H1 (cell line): ENCODE measurements around the gene TDRD1. TPM values are rescaled to one million over a fixed set of nuclear protein-coding genes. Genes with fewer than 3 reads are reported as not detected.

Experiments
- CTCF ChIA-PET: fragments of 300-600 bp; sonication (Branson Sonifier 250); formaldehyde crosslinking; loops from one replicate; lab custom pipeline; 2021; ENCODE audit not compliant: partially characterized antibody; lab: Charles Lee
- POLR2A ChIA-PET: fragments of 300-600 bp; sonication (Branson Sonifier 250); formaldehyde crosslinking; loops from one replicate; lab custom pipeline; 2021; ENCODE audit warnings: inconsistent platforms; ENCODE audit not compliant: partially characterized antibody; lab: Charles Lee
- DNase-seq, 2 experiments: peaks; one replicate each; pipeline versions ENCODE4 v3.0.0 to v3.0.0-alpha.2; 2010 to 2022; ENCODE audit warnings: low spot score in 2 of 2, low read depth in 1 of 2, mixed read lengths in 1 of 2
- FAIRE-seq: peaks from 2 replicates; lab custom pipeline; 2011; peaks lifted over from hg19 to GRCh38; lab: Jason Lieb, UNC
- H2AFZ ChIP-seq: 2 replicates; pipeline ENCODE4 v1.8.1; 2012; ENCODE audit warnings: low read length, inconsistent platforms
- H2AK5ac ChIP-seq: 2 replicates; pipeline ENCODE4 v1.6.1; 2013; ENCODE audit warnings: low read depth, low read length
- H2BK120ac ChIP-seq: replicated peaks from 2 replicates; pipeline ENCODE3; 2013; ENCODE audit warnings: low read depth, low read length, inconsistent platforms
- H2BK12ac ChIP-seq: 2 replicates; pipeline ENCODE4 v1.6.1; 2013; ENCODE audit warnings: low read depth, low read length
- H2BK15ac ChIP-seq: 2 replicates; pipeline ENCODE4 v1.6.1; 2013; ENCODE audit warnings: low read length
- H2BK20ac ChIP-seq: 2 replicates; pipeline ENCODE4 v1.6.1; 2013; ENCODE audit warnings: low read length
- H2BK5ac ChIP-seq: 2 replicates; pipeline ENCODE4 v1.6.1; 2013; ENCODE audit warnings: low read depth, low read length
- H3K14ac ChIP-seq: 2 replicates; pipeline ENCODE4 v1.6.1; 2013; ENCODE audit warnings: inconsistent platforms; ENCODE audit not compliant: insufficient read length
- H3K18ac ChIP-seq: 2 replicates; pipeline ENCODE4 v1.6.1; 2013; ENCODE audit warnings: low read length; ENCODE audit errors: extremely low read depth
- H3K23ac ChIP-seq: 2 replicates; pipeline ENCODE4 v1.6.1; 2013; ENCODE audit warnings: inconsistent platforms; ENCODE audit not compliant: insufficient read length
- H3K23me2 ChIP-seq: 2 replicates; pipeline ENCODE4 v1.6.1; 2013; ENCODE audit warnings: low read depth, low read length
- H3K27ac ChIP-seq: 2 replicates; pipeline ENCODE4 v1.6.1; 2011; ENCODE audit warnings: low read depth, low read length, inconsistent platforms
- H3K27me3 ChIP-seq, 4 experiments: replicated peaks in 1 of 4; 1 replicate in 1 of 4; 2 replicates in 3 of 4; pipeline versions ENCODE4 v1.6.1 to v1.8.1; 2011 to 2013; ENCODE audit warnings: low read length in 3 of 4, mild to moderate bottlenecking in 3 of 4, inconsistent platforms in 2 of 4, mixed read lengths in 2 of 4, moderate library complexity in 1 of 4; ENCODE audit not compliant: control insufficient read depth in 3 of 4, insufficient read depth in 3 of 4; ENCODE audit errors: extremely low read depth in 1 of 4
- H3K36me3 ChIP-seq, 4 experiments: 2 replicates each; pipeline versions ENCODE4 v1.6.1 to v1.8.1; 2011 to 2013; ENCODE audit warnings: mild to moderate bottlenecking in 4 of 4, low read length in 3 of 4, moderate library complexity in 2 of 4, control low read depth in 1 of 4, inconsistent platforms in 1 of 4; ENCODE audit not compliant: insufficient read depth in 4 of 4, control insufficient read depth in 2 of 4
- H3K4ac ChIP-seq: replicated peaks from 2 replicates; pipeline ENCODE3; 2013; ENCODE audit warnings: low read length, low read depth, mixed read lengths, inconsistent platforms; ENCODE audit not compliant: insufficient read length
- H3K4me1 ChIP-seq, 4 experiments: replicated peaks in 1 of 4; 1 replicate in 1 of 4; 2 replicates in 3 of 4; pipeline versions ENCODE4 v1.6.1 to v1.8.1; 2011 to 2013; ENCODE audit warnings: low read length in 3 of 4, inconsistent platforms in 2 of 4, mixed read lengths in 1 of 4; ENCODE audit not compliant: insufficient read depth in 4 of 4, control insufficient read depth in 3 of 4
- H3K4me2 ChIP-seq, 2 experiments: 2 replicates each; pipeline versions ENCODE4 v1.6.1 to v1.8.1; 2011 to 2013; ENCODE audit warnings: low read depth in 2 of 2, low read length in 2 of 2, control low read depth in 1 of 2, inconsistent platforms in 1 of 2, mild to moderate bottlenecking in 1 of 2; ENCODE audit not compliant: insufficient read depth in 1 of 2
- H3K4me3 ChIP-seq, 4 experiments: fragments of 200-600, 300-600 bp in 1 of 4; sonication (generic), shearing (Covaris generic), sonication (Bioruptor Twin) in 1 of 4; 2 replicates each; pipeline versions ENCODE4 v1.5.1 to v1.8.1; 2011 to 2016; ENCODE audit warnings: low read length in 4 of 4, low read depth in 3 of 4, control low read depth in 2 of 4, inconsistent platforms in 2 of 4, mild to moderate bottlenecking in 2 of 4, mixed read lengths in 1 of 4, moderate library complexity in 1 of 4; ENCODE audit not compliant: insufficient read depth in 2 of 4; ENCODE audit errors: extremely low read depth in 1 of 4
- H3K56ac ChIP-seq: replicated peaks from 2 replicates; pipeline ENCODE3; 2013; ENCODE audit warnings: low read depth, mild to moderate bottlenecking, mixed read lengths, low read length, inconsistent platforms; ENCODE audit not compliant: insufficient read length
- H3K79me1 ChIP-seq: 2 replicates; pipeline ENCODE4 v1.6.1; 2013; ENCODE audit warnings: low read depth, low read length, control low read depth
- H3K79me2 ChIP-seq, 2 experiments: 2 replicates each; pipeline versions ENCODE4 v1.6.1 to v1.8.1; 2012 to 2013; ENCODE audit warnings: low read length in 2 of 2, mild to moderate bottlenecking in 2 of 2, inconsistent platforms in 1 of 2; ENCODE audit not compliant: insufficient read depth in 2 of 2, control insufficient read depth in 1 of 2
- H3K9ac ChIP-seq, 4 experiments: replicated peaks in 1 of 4; 1 replicate in 1 of 4; 2 replicates in 3 of 4; pipeline versions ENCODE4 v1.6.1 to v1.8.1; 2011 to 2013; ENCODE audit warnings: low read depth in 3 of 4, low read length in 3 of 4, control low read depth in 2 of 4, mild to moderate bottlenecking in 2 of 4, moderate library complexity in 2 of 4, inconsistent platforms in 1 of 4; ENCODE audit errors: extremely low read depth in 1 of 4
- H3K9me3 ChIP-seq, 2 experiments: 2 replicates each; pipeline versions ENCODE4 v1.6.1 to v1.8.1; 2012 to 2013; ENCODE audit warnings: mild to moderate bottlenecking in 2 of 2, moderate library complexity in 2 of 2, control low read depth in 1 of 2, inconsistent platforms in 1 of 2, low read depth in 1 of 2, low read length in 1 of 2, mixed read lengths in 1 of 2; ENCODE audit not compliant: insufficient read depth in 2 of 2
- H4K20me1 ChIP-seq, 2 experiments: replicated peaks in 1 of 2; 2 replicates each; pipeline versions ENCODE3 to v1.8.1; 2011 to 2013; ENCODE audit warnings: inconsistent platforms in 2 of 2, low read length in 2 of 2, mild to moderate bottlenecking in 1 of 2; ENCODE audit not compliant: insufficient read depth in 2 of 2, control insufficient read depth in 1 of 2
- H4K5ac ChIP-seq: 2 replicates; pipeline ENCODE4 v1.6.1; 2013; ENCODE audit warnings: low read length, low read depth, mixed read lengths, inconsistent platforms; ENCODE audit not compliant: insufficient read length
- H4K8ac ChIP-seq: 2 replicates; pipeline ENCODE4 v1.8.0; 2013; ENCODE audit warnings: mild to moderate bottlenecking, moderate library complexity, low read length, inconsistent platforms; ENCODE audit not compliant: insufficient read depth; ENCODE audit errors: extremely low read depth
- H4K91ac ChIP-seq: replicated peaks from 2 replicates; pipeline ENCODE3; 2013; ENCODE audit warnings: low read length, mixed read lengths, inconsistent platforms; ENCODE audit not compliant: insufficient read length
- BRCA1 ChIP-seq: IDR thresholded peaks from 2 replicates; pipeline ENCODE4 v1.6.1; 2012; ENCODE audit warnings: low read depth, low read length, improper control_type of control experiment
- CBX8 ChIP-seq: fragments of 300-800, 300-1000 bp; sonication (generic); IDR thresholded peaks from 2 replicates; pipeline ENCODE4 v1.7.1; 2016; ENCODE audit warnings: low read depth, low read length, borderline replicate concordance
- CHD1 ChIP-seq: IDR thresholded peaks from 2 replicates; pipeline ENCODE4 v1.6.1; 2012; ENCODE audit warnings: low read depth, low read length, improper control_type of control experiment
- EGR1 ChIP-seq: IDR thresholded peaks from 2 replicates; pipeline ENCODE4 v1.6.1; 2011; ENCODE audit warnings: low read depth, low read length, borderline replicate concordance
- HDAC2 ChIP-seq, 2 experiments: fragments of 300-600 bp in 1 of 2; sonication (generic) in 1 of 2; IDR thresholded peaks; 2 replicates each; pipeline ENCODE4 v1.6.1; 2011 to 2012; ENCODE audit warnings: low read depth in 2 of 2, low read length in 2 of 2, mild to moderate bottlenecking in 2 of 2, moderate library complexity in 2 of 2, borderline replicate concordance in 1 of 2, inconsistent platforms in 1 of 2
- NRF1 ChIP-seq: IDR thresholded peaks from 2 replicates; pipeline ENCODE4 v1.6.1; 2011; ENCODE audit warnings: mild to moderate bottlenecking, low read depth, low read length, improper control_type of control experiment
- SIN3A ChIP-seq, 2 experiments: IDR thresholded peaks in 1 of 2; conservative IDR thresholded peaks in 1 of 2; 2 replicates each; pipeline ENCODE4 v1.6.1; 2011 to 2012; ENCODE audit warnings: low read length in 2 of 2, improper control_type of control experiment in 1 of 2, low read depth in 1 of 2, mild to moderate bottlenecking in 1 of 2
- SIX5 ChIP-seq: IDR thresholded peaks from 2 replicates; pipeline ENCODE4 v1.6.1; 2011; ENCODE audit warnings: mild to moderate bottlenecking, low read depth, low read length
- SP1 ChIP-seq: IDR thresholded peaks from 2 replicates; pipeline ENCODE4 v1.6.1; 2011; ENCODE audit warnings: low read depth, low read length
- SRF ChIP-seq: IDR thresholded peaks from 2 replicates; pipeline ENCODE4 v1.6.1; 2011; ENCODE audit warnings: mild to moderate bottlenecking, low read depth, low read length, moderate library complexity
- SUZ12 ChIP-seq: fragments of 200-600 bp; sonication (generic); IDR thresholded peaks from 2 replicates; pipeline ENCODE4 v1.6.1; 2012; ENCODE audit warnings: mild to moderate bottlenecking, inconsistent platforms, low read length, moderate library complexity, mixed read lengths
- WGBS, 2 experiments: shearing (Covaris generic) in 1 of 2; methylation state at CpG; one replicate each; pipeline versions ENCODE4 v1.1.6 to v1.1.7; 2013 to 2015; ENCODE audit warnings: low lambda C conversion rate in 2 of 2, mixed read lengths in 2 of 2, inconsistent platforms in 1 of 2, low coverage in 1 of 2, missing lambda C conversion rate in 1 of 2; ENCODE audit not compliant: insufficient replicate concordance in 2 of 2, insufficient coverage in 1 of 2, insufficient read length in 1 of 2; ENCODE audit errors: extremely low coverage in 1 of 2, missing lambda C conversion rate in 1 of 2; 5-methylcytosine and 5-hydroxymethylcytosine counted together
- polyA plus RNA-seq, 7 experiments: library from polyadenylated mRNA; depleted of rRNA in 3 of 7; stranded (reverse) in 5 of 7; unstranded in 2 of 7; fragments of >200 nt in 5 of 7; fragments of 200-250 nt in 2 of 7; gene quantifications; 1 replicate in 5 of 7; 2 replicates in 1 of 7; 4 replicates in 1 of 7; pipeline versions ENCODE4 v1.2.1 to v1.2.3, GENCODE V29; 2011 to 2013; ENCODE audit warnings: missing spikeins in 2 of 7, mixed read lengths in 2 of 7
- total RNA-seq: library from RNA; stranded (reverse); fragmentation: NEBNext Ultra II Directional; extraction: Animal tissue kit (Norgen Biotek cat#: 25700); gene quantifications from 2 replicates; pipeline ENCODE4 v1.2.1, GENCODE V29; 2021
- TF ChIP-seq, protein P1 (sequence below): IDR thresholded peaks from 2 replicates; pipeline ENCODE4 v1.6.1; 2011; ENCODE audit warnings: low read depth, mild to moderate bottlenecking, low read length; ENCODE audit not compliant: insufficient read depth
- TF ChIP-seq, protein P2 (sequence below): IDR thresholded peaks from 2 replicates; pipeline ENCODE4 v1.6.1; 2012; ENCODE audit warnings: inconsistent platforms

The TDRD1 gene
- total and polyA plus RNA-seq, 2 of the 8 experiments (the other 6 are each of a cell fraction or from before 2014, with no cell fraction given) = 0.02 to 0.71 TPM

DNA sequence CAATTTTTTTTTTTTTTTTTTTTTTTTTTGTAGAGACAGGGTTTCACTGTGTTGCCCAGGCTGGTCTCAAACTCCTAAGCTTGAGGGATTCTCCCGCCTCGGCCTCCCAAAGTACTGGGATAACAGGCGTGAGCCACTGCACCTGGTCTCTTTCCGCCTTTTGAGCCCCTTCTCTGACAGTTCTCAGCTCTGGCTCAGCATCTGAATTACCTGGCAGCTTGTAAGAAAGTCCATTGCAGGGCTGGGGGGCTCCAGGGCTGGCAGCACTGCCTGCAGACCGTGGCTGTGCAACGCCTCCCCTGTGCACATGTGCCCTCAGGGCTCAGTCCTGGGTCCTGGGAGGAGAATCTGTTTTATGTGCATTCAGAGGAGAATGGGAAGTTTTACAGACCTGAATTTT is 97.5 kb downstream of the TDRD1 start:
- Histone ChIP-seq H3K79me2 (no peaks in the 10 kb centered on the region), H3K23me2 (no peaks in the 10 kb centered on the region), H3K4me2 (no peak overlapping the region), H2BK12ac (no peak overlapping the region), H2BK15ac (no peak overlapping the region), H3K23ac (no peak overlapping the region), H3K4ac (no peak overlapping the region), H2AK5ac (no peak overlapping the region), H3K4me3 (no peak overlapping the region), H4K5ac (no peak overlapping the region), H2AFZ (no peak overlapping the region), H4K8ac (no peak overlapping the region), H3K9me3 (no peaks in the 10 kb centered on the region), H3K27me3 (no peaks in the 10 kb centered on the region; a peak in 1 of 7 replicates), H3K27ac (no peak overlapping the region; the same call in 1 of the 2 replicates), H3K56ac (no peak overlapping the region), H4K91ac (no peak overlapping the region), H3K18ac (no peak overlapping the region), H3K36me3 (no peaks in the 10 kb centered on the region), H4K20me1 (no peaks in the 10 kb centered on the region), H3K4me1 (no peaks in the 10 kb centered on the region; a peak in 1 of 7 replicates), H2BK20ac (no peak overlapping the region), H3K79me1 (no peaks in the 10 kb centered on the region), H3K14ac (no peak overlapping the region), H3K9ac (no peak overlapping the region), H2BK120ac (no peak overlapping the region), H2BK5ac (no peak overlapping the region)
- DNase-seq (no peak), FAIRE-seq (no peak)
- ChIA-PET CTCF (interaction anchor here (0.8 to 4.1 kb wide), 5 partner anchors 11 to 128 kb away, joined by 4 to 15 read pairs (median 6); partner anchors contain the start of gene AFAP1L2), POLR2A (no interaction called here)
- 82% methylated on average over 4 of the region's 6 CpGs; no CpG with 5 or more reads in 1 of the 2 experiments for WGBS, 2 experiments
- TF ChIP-seq SIN3A (conservative IDR thresholded peaks at IDR 0.05 in 1 of 2, IDR thresholded peaks at IDR 0.05 in 1 of 2; ENCODE audit: low read depth in 1 of 2, low read length in 2 of 2) (no peak), CHD1 (no peak), BRCA1 (no peak), SUZ12 (no peak), SRF (no peak), CBX8 (no peak), NRF1 (no peak), SIX5 (no peak), HDAC2 (IDR thresholded peaks at IDR 0.05; ENCODE audit: borderline replicate concordance in 1 of 2, low read depth in 2 of 2, low read length in 2 of 2) (no peak), EGR1 (no peak), SP1 (no peak)
- TF ChIP-seq, protein P1, sequence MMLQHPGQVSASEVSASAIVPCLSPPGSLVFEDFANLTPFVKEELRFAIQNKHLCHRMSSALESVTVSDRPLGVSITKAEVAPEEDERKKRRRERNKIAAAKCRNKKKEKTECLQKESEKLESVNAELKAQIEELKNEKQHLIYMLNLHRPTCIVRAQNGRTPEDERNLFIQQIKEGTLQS = no peak
- TF ChIP-seq, protein P2, sequence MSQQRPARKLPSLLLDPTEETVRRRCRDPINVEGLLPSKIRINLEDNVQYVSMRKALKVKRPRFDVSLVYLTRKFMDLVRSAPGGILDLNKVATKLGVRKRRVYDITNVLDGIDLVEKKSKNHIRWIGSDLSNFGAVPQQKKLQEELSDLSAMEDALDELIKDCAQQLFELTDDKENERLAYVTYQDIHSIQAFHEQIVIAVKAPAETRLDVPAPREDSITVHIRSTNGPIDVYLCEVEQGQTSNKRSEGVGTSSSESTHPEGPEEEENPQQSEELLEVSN = no peak
